ENCODE data around the gene RPS21. TPM values are rescaled to one million over a fixed set of nuclear protein-coding genes. Genes with fewer than 3 reads are reported as not detected.

RPS21 gene
- total RNA-seq, 1 donor from 2014 or later = 1,737 TPM

DNA sequence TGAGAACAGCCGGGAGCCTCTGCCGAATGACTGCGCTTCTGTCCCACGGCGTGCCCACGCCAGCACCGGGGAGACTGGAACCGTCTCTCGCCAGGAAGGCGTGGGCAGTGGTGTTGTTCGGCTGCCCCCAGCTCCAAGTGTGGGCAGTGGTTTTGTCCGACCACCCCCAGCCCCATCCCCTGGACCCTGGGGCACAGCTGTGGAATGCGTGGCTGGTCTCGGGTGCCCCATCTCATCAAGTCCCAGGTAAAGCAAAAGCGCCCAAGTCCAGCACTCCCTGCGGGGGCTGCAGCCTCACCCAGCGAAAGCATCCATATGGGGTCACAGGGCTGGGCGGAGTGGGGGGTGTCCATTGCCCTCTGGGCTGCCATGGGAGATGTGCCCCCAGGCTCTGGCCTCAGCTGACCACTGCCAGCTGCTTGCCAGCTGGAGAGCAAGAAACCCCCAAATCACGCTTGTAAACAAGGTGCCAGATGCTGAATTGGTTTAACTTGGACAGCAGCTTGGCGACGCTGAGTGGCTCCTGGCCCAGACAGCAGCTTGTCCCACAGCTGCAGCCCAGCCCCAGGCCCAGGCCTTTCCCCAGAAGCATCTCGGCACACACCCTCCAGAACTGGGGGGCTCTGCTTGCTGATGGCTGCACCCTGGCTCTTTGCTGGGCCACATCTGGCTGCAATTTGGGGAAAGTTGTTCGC is 15.7 kb downstream of the RPS21 start:
- Histone ChIP-seq H3K36me3 (ENCODE audit: control insufficient read depth, insufficient read depth, low read length) (no peaks in the 10 kb centered on the region), H3K27me3 (ENCODE audit: control insufficient read depth, insufficient read depth, low read length) (no peaks in the 10 kb centered on the region), H3K4me3 (ENCODE audit: low read depth, low read length) (no peak overlapping the region)
- DNase-seq (ENCODE audit: low read depth) (no peak), FAIRE-seq (no peak)
- TF ChIP-seq, protein P1, sequence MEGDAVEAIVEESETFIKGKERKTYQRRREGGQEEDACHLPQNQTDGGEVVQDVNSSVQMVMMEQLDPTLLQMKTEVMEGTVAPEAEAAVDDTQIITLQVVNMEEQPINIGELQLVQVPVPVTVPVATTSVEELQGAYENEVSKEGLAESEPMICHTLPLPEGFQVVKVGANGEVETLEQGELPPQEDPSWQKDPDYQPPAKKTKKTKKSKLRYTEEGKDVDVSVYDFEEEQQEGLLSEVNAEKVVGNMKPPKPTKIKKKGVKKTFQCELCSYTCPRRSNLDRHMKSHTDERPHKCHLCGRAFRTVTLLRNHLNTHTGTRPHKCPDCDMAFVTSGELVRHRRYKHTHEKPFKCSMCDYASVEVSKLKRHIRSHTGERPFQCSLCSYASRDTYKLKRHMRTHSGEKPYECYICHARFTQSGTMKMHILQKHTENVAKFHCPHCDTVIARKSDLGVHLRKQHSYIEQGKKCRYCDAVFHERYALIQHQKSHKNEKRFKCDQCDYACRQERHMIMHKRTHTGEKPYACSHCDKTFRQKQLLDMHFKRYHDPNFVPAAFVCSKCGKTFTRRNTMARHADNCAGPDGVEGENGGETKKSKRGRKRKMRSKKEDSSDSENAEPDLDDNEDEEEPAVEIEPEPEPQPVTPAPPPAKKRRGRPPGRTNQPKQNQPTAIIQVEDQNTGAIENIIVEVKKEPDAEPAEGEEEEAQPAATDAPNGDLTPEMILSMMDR (IDR thresholded peaks at IDR 0.05; ENCODE audit: insufficient read depth, low read length, severe bottlenecking) = no peak

DNA sequence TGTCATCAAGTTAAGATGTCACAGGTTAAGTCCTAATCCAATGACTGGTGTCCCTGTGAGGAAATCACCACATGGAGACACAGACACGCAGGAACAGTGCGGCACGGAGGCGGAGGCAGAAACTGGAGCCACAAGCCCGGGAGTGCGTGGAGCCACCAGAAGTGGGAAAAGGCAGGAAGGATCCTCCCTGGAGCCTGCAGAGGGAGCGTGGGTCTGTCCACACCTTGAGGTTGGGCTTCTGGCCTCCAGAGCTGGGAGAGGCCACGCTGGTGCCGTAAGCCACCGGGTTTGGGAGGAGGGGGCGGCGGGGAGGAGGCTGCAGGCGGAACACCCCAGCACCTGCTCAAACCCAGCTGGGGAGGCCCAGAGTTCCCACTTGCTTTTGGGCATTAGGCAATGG is 16.4 kb downstream of the RPS21 start:
- H3K27me3 ChIP-seq (ENCODE audit: control insufficient read depth, insufficient read depth, low read length) = no peaks in the 10 kb centered on the region
- no peak overlapping the region for H3K4me3 ChIP-seq (ENCODE audit: low read depth, low read length)
- no peak for DNase-seq (ENCODE audit: low read depth)
- FAIRE-seq = no peak
- TF ChIP-seq, protein P1 (IDR thresholded peaks at IDR 0.05; ENCODE audit: insufficient read depth, low read length, severe bottlenecking) = no peak
- H3K36me3 ChIP-seq (ENCODE audit: control insufficient read depth, insufficient read depth, low read length) = no peaks in the 10 kb centered on the region

DNA sequence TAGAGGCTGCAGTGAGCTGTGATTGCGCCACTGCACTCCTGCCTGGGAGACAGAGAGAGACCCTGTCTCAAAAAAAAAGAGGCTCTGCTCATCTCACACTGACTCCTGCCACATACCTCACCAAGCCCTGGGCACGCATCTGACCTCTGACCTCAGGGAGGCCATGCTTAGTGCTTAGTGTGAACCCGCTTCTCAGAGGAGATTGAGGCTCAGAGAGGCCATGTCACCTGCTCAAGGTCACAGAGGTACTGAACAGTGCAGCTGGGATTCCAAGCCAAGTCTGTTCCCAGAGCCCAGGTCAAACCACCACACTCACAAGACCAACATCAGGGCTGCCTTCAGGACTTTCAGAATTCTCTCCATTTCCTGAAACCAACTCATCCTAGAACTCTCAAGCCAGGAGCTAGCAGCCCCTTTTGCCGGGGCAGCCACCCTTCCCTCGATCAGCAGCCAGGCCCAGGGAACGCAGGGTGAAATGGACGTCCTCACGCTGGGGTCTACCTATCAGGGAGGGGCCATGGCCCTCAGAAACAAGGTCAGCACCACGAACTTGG is 17.3 kb downstream of the RPS21 start:
- H3K27me3 ChIP-seq (ENCODE audit: control insufficient read depth, insufficient read depth, low read length) = no peaks in the 10 kb centered on the region
- FAIRE-seq = peak; percentile 13
- TF ChIP-seq, protein P1 (IDR thresholded peaks at IDR 0.05; ENCODE audit: insufficient read depth, low read length, severe bottlenecking) = no peak
- DNase-seq (ENCODE audit: low read depth) = no peak
- H3K4me3 ChIP-seq (ENCODE audit: low read depth, low read length) = no peak overlapping the region
- H3K36me3 ChIP-seq (ENCODE audit: control insufficient read depth, insufficient read depth, low read length) = no peaks in the 10 kb centered on the region

DNA sequence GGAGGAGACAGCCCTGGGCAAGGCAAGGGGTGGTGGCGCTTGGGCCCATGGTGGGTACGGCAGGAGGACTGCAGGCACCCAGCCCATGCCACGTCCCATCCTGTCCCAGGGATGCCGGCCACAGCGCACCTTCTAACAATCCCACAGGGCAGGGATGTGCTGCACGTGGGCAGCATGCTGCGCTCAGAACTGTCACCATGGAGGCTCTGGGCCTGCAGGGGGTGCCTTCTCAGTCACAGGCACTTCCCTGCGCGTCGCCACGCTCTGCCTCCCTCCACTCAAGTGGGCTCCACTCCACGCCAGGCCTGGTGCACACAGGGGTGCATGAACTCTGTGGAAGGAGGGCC is 17.8 kb downstream of the RPS21 start:
- TF ChIP-seq, protein P1 (IDR thresholded peaks at IDR 0.05; ENCODE audit: insufficient read depth, low read length, severe bottlenecking) = no peak
- no peaks in the 10 kb centered on the region for H3K27me3 ChIP-seq (ENCODE audit: control insufficient read depth, insufficient read depth, low read length)
- H3K36me3 ChIP-seq (ENCODE audit: control insufficient read depth, insufficient read depth, low read length) = no peaks in the 10 kb centered on the region
- no peak overlapping the region for H3K4me3 ChIP-seq (ENCODE audit: low read depth, low read length)
- FAIRE-seq = no peak
- no peak for DNase-seq (ENCODE audit: low read depth)

DNA sequence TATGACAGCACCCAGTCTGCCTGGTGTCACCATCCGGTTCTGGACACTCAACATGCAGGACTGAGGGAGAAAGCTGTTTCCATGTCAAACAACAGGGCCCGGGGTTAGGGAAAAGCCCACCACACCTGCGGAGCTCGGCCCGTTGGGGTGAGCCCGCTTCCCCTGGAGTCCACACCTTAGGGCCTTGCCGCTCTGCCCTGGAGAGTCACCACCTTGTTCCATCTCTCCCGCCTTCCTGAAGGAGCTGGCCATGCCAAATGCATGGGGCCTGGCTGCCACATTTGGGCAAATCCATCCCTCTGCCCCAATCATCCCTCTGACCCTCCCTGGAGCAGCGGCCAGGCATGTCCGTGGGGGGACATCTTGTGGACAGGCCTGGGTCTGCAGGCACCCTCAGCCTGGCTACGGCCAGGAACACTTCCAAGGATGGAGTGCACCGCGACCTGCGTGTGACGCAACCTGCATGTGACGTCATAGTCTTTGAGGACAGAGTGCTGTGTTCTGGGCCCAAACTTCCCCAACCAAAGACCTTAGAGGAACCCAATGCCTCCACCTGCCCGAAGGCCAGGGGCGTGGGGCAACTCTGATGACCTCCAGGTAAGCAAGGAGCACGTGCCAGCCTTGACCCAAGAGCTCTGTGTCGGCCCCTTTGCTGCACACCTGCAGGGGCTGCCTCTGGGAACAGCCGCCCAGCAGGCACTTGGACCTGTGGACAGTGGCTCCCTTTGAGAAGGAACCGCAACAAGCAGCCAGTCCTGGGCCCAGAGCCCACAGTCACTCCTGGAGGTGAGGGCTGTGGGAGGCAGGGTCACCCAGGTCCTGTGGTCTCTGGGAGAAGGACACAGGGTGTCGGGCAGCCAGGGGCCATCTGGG is 18.4 kb downstream of the RPS21 start:
- Histone ChIP-seq H3K36me3 (ENCODE audit: control insufficient read depth, insufficient read depth, low read length) (no peaks in the 10 kb centered on the region), H3K27me3 (ENCODE audit: control insufficient read depth, insufficient read depth, low read length) (no peaks in the 10 kb centered on the region), H3K4me3 (ENCODE audit: low read depth, low read length) (no peak overlapping the region)
- peak; percentile 32 for DNase-seq (ENCODE audit: low read depth)
- no peak for FAIRE-seq
- TF ChIP-seq, protein P1 (IDR thresholded peaks at IDR 0.05; ENCODE audit: insufficient read depth, low read length, severe bottlenecking) = peak; percentile 51

Measured in bronchial epithelial cell (primary cell).